Effector memory CD4-positive, alpha-beta T cell (primary cell): ENCODE results near the gene KNSTRN.

Experiments used
- DNase-seq, 3 donors: peaks; one replicate each; pipeline ENCODE4 v3.0.0-alpha.2; 2020
- H3K27ac ChIP-seq: 2 replicates; pipeline ENCODE4 v1.7.0; 2013; ENCODE audit warnings: mild to moderate bottlenecking, low read length, moderate library complexity; ENCODE audit not compliant: insufficient read depth, poor library complexity, severe bottlenecking
- H3K27me3 ChIP-seq: replicated peaks from 2 replicates; pipeline ENCODE4 v1.7.0; 2013; ENCODE audit warnings: mild to moderate bottlenecking, low read length; ENCODE audit not compliant: insufficient read depth, control insufficient read depth, poor library complexity, severe bottlenecking
- H3K36me3 ChIP-seq: 2 replicates; pipeline ENCODE4 v1.7.0; 2013; ENCODE audit warnings: mild to moderate bottlenecking, low read length, moderate library complexity; ENCODE audit not compliant: control insufficient read depth, insufficient read depth
- H3K4me1 ChIP-seq: 2 replicates; pipeline ENCODE4 v1.7.0; 2013; ENCODE audit warnings: low read length, mild to moderate bottlenecking; ENCODE audit not compliant: control insufficient read depth, insufficient read depth, poor library complexity, severe bottlenecking
- H3K4me3 ChIP-seq: 2 replicates; pipeline ENCODE4 v1.7.0; 2013; ENCODE audit warnings: low read length, low read depth, mild to moderate bottlenecking; ENCODE audit not compliant: insufficient read depth, poor library complexity, severe bottlenecking
- H3K9me3 ChIP-seq: 2 replicates; pipeline ENCODE4 v1.7.0; 2013; ENCODE audit warnings: mild to moderate bottlenecking, low read length, moderate library complexity; ENCODE audit not compliant: control insufficient read depth

Gene KNSTRN

GRCh38 chr15:40355976-40356585 is 26.4 kb upstream of the KNSTRN start:
- no peaks in the 10 kb centered on the region for H3K36me3 ChIP-seq
- H3K27ac ChIP-seq: no peak overlapping the region
- H3K4me1 ChIP-seq: peaks cover 13% of the 10 kb centered on the region
- no peaks in the 10 kb centered on the region for H3K27me3 ChIP-seq
- H3K4me3 ChIP-seq: no peak overlapping the region
- no peak for DNase-seq
- H3K9me3 ChIP-seq: no peaks in the 10 kb centered on the region

GRCh38 chr15:40357246-40357645 is 25.3 kb upstream of the KNSTRN start:
- Histone ChIP-seq H3K27ac (no peak overlapping the region), H3K4me3 (no peak overlapping the region)
- DNase-seq: no peak

GRCh38 chr15:40357723-40358470 is 24.6 kb upstream of the KNSTRN start, which contains the start of gene DISP2:
TSS of gene DISP2 (plus strand) at chr15:40358219. CDS start at chr15:40358322, 103 bp downstream.
- DNase-seq: peak; percentile 80 to 87 (median 86)
- Histone ChIP-seq H3K4me3 (peak within 1 kb of the TSS; percentile 69), H3K27ac (no peak within 1 kb of the TSS), H3K9me3 (no peaks in the 10 kb centered on the region), H3K4me1 (peaks cover 13% of the 10 kb centered on the region), H3K36me3 (no peaks in the 10 kb centered on the region), H3K27me3 (no peaks in the 10 kb centered on the region)

More at GRCh38 chr15:40357246-40357645, 25.3 kb upstream of the KNSTRN start:
- H3K36me3 ChIP-seq: no peaks in the 10 kb centered on the region
- no peaks in the 10 kb centered on the region for H3K27me3 ChIP-seq
- H3K4me1 ChIP-seq: peaks cover 13% of the 10 kb centered on the region
- H3K9me3 ChIP-seq: no peaks in the 10 kb centered on the region

- peak in 1 of 3 donors; percentile 22 for DNase-seq
- H3K36me3 ChIP-seq: no peaks in the 10 kb centered on the region
These were observed 23.8 kb upstream of the KNSTRN start for GRCh38 chr15:40358471-40359353.

GRCh38 chr15:40360015-40360414 is 22.5 kb upstream of the KNSTRN start:
- no peak overlapping the region for H3K4me3 ChIP-seq
- no peaks in the 10 kb centered on the region for H3K9me3 ChIP-seq

More at GRCh38 chr15:40358471-40359353, 23.8 kb upstream of the KNSTRN start:
- Histone ChIP-seq H3K9me3 (no peaks in the 10 kb centered on the region), H3K27me3 (no peaks in the 10 kb centered on the region), H3K4me3 (peak overlapping the region; percentile 69), H3K27ac (no peak overlapping the region), H3K4me1 (peaks cover 13% of the 10 kb centered on the region)

GRCh38 chr15:40361640-40362039 is 20.9 kb upstream of the KNSTRN start:
- H3K27me3 ChIP-seq: no peaks in the 10 kb centered on the region

More at GRCh38 chr15:40360015-40360414, 22.5 kb upstream of the KNSTRN start:
- Histone ChIP-seq H3K27ac (no peak overlapping the region), H3K4me1 (peaks cover 13% of the 10 kb centered on the region), H3K36me3 (no peaks in the 10 kb centered on the region), H3K27me3 (no peaks in the 10 kb centered on the region)
- no peak for DNase-seq

GRCh38 chr15:40363611-40364010 is 18.9 kb upstream of the KNSTRN start:
- Histone ChIP-seq H3K27me3 (no peaks in the 10 kb centered on the region), H3K36me3 (no peaks in the 10 kb centered on the region), H3K27ac (no peak overlapping the region), H3K4me3 (no peak overlapping the region), H3K9me3 (no peaks in the 10 kb centered on the region), H3K4me1 (peaks cover 18% of the 10 kb centered on the region)
- DNase-seq: no peak

More at GRCh38 chr15:40361640-40362039, 20.9 kb upstream of the KNSTRN start:
- no peaks in the 10 kb centered on the region for H3K36me3 ChIP-seq
- no peak overlapping the region for H3K27ac ChIP-seq
- H3K4me3 ChIP-seq: no peak overlapping the region
- H3K9me3 ChIP-seq: no peaks in the 10 kb centered on the region
- no peak for DNase-seq
- H3K4me1 ChIP-seq: peaks cover 13% of the 10 kb centered on the region

- Histone ChIP-seq H3K4me3 (no peak overlapping the region), H3K4me1 (peaks cover 14% of the 10 kb centered on the region), H3K27ac (no peak overlapping the region), H3K36me3 (no peaks in the 10 kb centered on the region), H3K9me3 (no peaks in the 10 kb centered on the region), H3K27me3 (no peaks in the 10 kb centered on the region)
- DNase-seq: no peak
These were observed 18.3 kb upstream of the KNSTRN start for GRCh38 chr15:40364251-40364650.

- Histone ChIP-seq H3K9me3 (no peaks in the 10 kb centered on the region), H3K27ac (no peak overlapping the region), H3K36me3 (no peaks in the 10 kb centered on the region), H3K4me1 (peaks cover 14% of the 10 kb centered on the region), H3K27me3 (no peaks in the 10 kb centered on the region), H3K4me3 (no peak overlapping the region)
- DNase-seq: no peak
These were observed 17.5 kb upstream of the KNSTRN start for GRCh38 chr15:40365016-40365415.
